K562 (cell line): ENCODE data around the gene GADD45GIP1. TPM values are rescaled to one million over a fixed set of nuclear protein-coding genes. Genes with fewer than 3 reads are reported as not detected.
A peak's percentile ranks its signal among the peaks of the same experiment; 100 is the strongest.

Source experiments
- ARNT ChIP-seq, 2 experiments: fragments of 450-650 bp; IDR thresholded peaks; 2 replicates each; pipeline ENCODE4 v1.6.1; 2016; ENCODE audit warnings: mild to moderate bottlenecking in 1 of 2
- C11orf30 ChIP-seq: fragments of 450-650 bp; IDR thresholded peaks from 2 replicates; pipeline ENCODE4 v1.6.1; 2016; ENCODE audit warnings: low read depth, mild to moderate bottlenecking
- CAMTA2 ChIP-seq: fragments of 250-450 bp; sonication (Bioruptor Pico); conservative IDR thresholded peaks from 2 replicates; pipeline ENCODE4 v1.5.1; 2022
- CHCHD3 ChIP-seq: fragments of 250-450 bp; sonication (Bioruptor Pico); IDR thresholded peaks from 2 replicates; pipeline ENCODE4 v2.1.2; 2022; ENCODE audit warnings: mild to moderate bottlenecking
- CHD2 ChIP-seq: IDR thresholded peaks from 2 replicates; pipeline ENCODE4 v1.6.1; 2011; ENCODE audit warnings: low read depth, low read length
- FOSL1 ChIP-seq: fragments of 200-800 bp; sonication (Bioruptor generic); conservative IDR thresholded peaks from 2 replicates; pipeline ENCODE4 v1.6.1; 2016; ENCODE audit warnings: missing genetic modification characterization, missing compliant biosample characterization
- FOXK1 ChIP-seq: sonication (generic); formaldehyde crosslinking; IDR thresholded peaks from 2 replicates; pipeline ENCODE4 v1.8.0; 2022; ENCODE audit warnings: missing genetic modification reagents, mild to moderate bottlenecking, borderline replicate concordance
- HNRNPL ChIP-seq: fragments of 200-400 bp; formaldehyde crosslinking; IDR thresholded peaks from 2 replicates; pipeline ENCODE4 v1.6.1; 2017; ENCODE audit warnings: low read depth, mild to moderate bottlenecking, low read length
- KHSRP ChIP-seq: fragments of 450-650 bp; IDR thresholded peaks from 2 replicates; pipeline ENCODE4 v1.6.1; 2017
- KLF6 ChIP-seq: fragments of 250-450 bp; sonication (Bioruptor Pico); IDR thresholded peaks from 2 replicates; pipeline ENCODE4 v1.4.0; 2020; ENCODE audit warnings: mild to moderate bottlenecking, moderate library complexity, borderline replicate concordance
- MEIS2 ChIP-seq: fragments of 450-650 bp; IDR thresholded peaks from 2 replicates; pipeline ENCODE4 v1.6.1; 2014; ENCODE audit warnings: mild to moderate bottlenecking; ENCODE audit not compliant: partially characterized antibody
- NFE2L1 ChIP-seq: fragments of 450-650 bp; IDR thresholded peaks from 2 replicates; pipeline ENCODE4 v1.6.1; 2016; ENCODE audit warnings: missing genetic modification characterization, low read depth, mild to moderate bottlenecking, missing compliant biosample characterization, moderate library complexity, borderline replicate concordance
- PRMT5 ChIP-seq: sonication (generic); formaldehyde crosslinking; IDR thresholded peaks from 2 replicates; pipeline ENCODE4 v1.5.0; 2020; ENCODE audit warnings: missing genetic modification reagents
- RB1 ChIP-seq: fragments of 450-650 bp; IDR thresholded peaks from 2 replicates; pipeline ENCODE4 v1.6.1; 2017; ENCODE audit warnings: low read depth, mild to moderate bottlenecking
- SMARCC2 ChIP-seq: fragments of 450-650 bp; IDR thresholded peaks from 2 replicates; pipeline ENCODE4 v1.6.1; 2017; ENCODE audit warnings: antibody characterized with exemption, moderate library complexity, mild to moderate bottlenecking, low read depth
- SRSF7 ChIP-seq: fragments of 200-400 bp; formaldehyde crosslinking; optimal IDR thresholded peaks from 2 replicates; pipeline ENCODE3; 2017; ENCODE audit warnings: mild to moderate bottlenecking, low read depth, low read length
- SUPT5H ChIP-seq: fragments of 450-650 bp; IDR thresholded peaks from 2 replicates; pipeline ENCODE4 v1.6.1; 2016
- YBX1 ChIP-seq: fragments of 450-650 bp; IDR thresholded peaks from 2 replicates; pipeline ENCODE4 v1.7.1; 2016; ENCODE audit warnings: mild to moderate bottlenecking
- ZFPM2 ChIP-seq: fragments of 250-450 bp; sonication (Bioruptor Pico); IDR thresholded peaks from 2 replicates; pipeline ENCODE4 v1.5.1; 2022; ENCODE audit warnings: mild to moderate bottlenecking
- ZNF140 ChIP-seq: fragments of 250-450 bp; sonication (Bioruptor Pico); IDR thresholded peaks from 2 replicates; pipeline ENCODE4 v1.8.0; 2021; ENCODE audit warnings: moderate library complexity, mild to moderate bottlenecking, inconsistent platforms
- ZNF143 ChIP-seq: sonication (generic); formaldehyde crosslinking; IDR thresholded peaks from 2 replicates; pipeline ENCODE4 v1.9.0; 2022; ENCODE audit warnings: mild to moderate bottlenecking, missing genetic modification reagents
- ZNF184 ChIP-seq: sonication (generic); formaldehyde crosslinking; IDR thresholded peaks from 2 replicates; pipeline ENCODE4 v1.5.0; 2020; ENCODE audit warnings: missing genetic modification reagents
- ZNF57 ChIP-seq: fragments of 450-650 bp; formaldehyde crosslinking; IDR thresholded peaks from 2 replicates; pipeline ENCODE4 v1.4.0; 2020; ENCODE audit warnings: mild to moderate bottlenecking, moderate library complexity
- polyA plus RNA-seq, 8 experiments: library from polyadenylated mRNA; depleted of rRNA in 4 of 8; stranded (reverse) in 5 of 8; unstranded in 3 of 8; fragments of >200 nt; fragmentation: Nextera tagmentation in 2 of 8; fragmentation: Illumina TruSeq in 1 of 8; extraction: Ambion mirVana in 2 of 8; extraction: Trizol in 1 of 8; gene quantifications; 2 replicates each; pipeline versions ENCODE4 v1.2.1 to v1.2.3, GENCODE V29; 2011 to 2014; ENCODE audit warnings: inconsistent platforms in 1 of 8, missing spikeins in 1 of 8
- total RNA-seq, 7 experiments: library from RNA; depleted of rRNA in 6 of 7; stranded (reverse); fragments of >200 nt in 6 of 7; fragmentation: Illumina TruSeq in 2 of 7; extraction: Trizol in 2 of 7; gene quantifications; 2 replicates each; pipeline versions ENCODE4 v1.2.1 to v1.2.3, GENCODE V29; 2011 to 2021; ENCODE audit warnings: low replicate concordance in 1 of 7
- TF ChIP-seq, protein P1 (sequence below): fragments of 250-450 bp; sonication (Bioruptor Pico); IDR thresholded peaks from 2 replicates; pipeline ENCODE4 v1.8.0; 2021; ENCODE audit warnings: mild to moderate bottlenecking, moderate library complexity
- TF ChIP-seq, protein P2 (sequence below): fragments of 450-650 bp; formaldehyde crosslinking; IDR thresholded peaks from 2 replicates; pipeline ENCODE4 v1.4.0; 2022; ENCODE audit warnings: mild to moderate bottlenecking, moderate library complexity
- TF ChIP-seq, protein P3 (sequence below): fragments of 450-650 bp; IDR thresholded peaks from 2 replicates; pipeline ENCODE4 v1.6.1; 2017; ENCODE audit warnings: antibody characterized with exemption, mild to moderate bottlenecking

GADD45GIP1 gene
- total and polyA plus RNA-seq, 9 of the 15 experiments (the other 6 are each of a cell fraction or from before 2014, with no cell fraction given), result 5.1 to 161 (median 29.2) TPM

DNA sequence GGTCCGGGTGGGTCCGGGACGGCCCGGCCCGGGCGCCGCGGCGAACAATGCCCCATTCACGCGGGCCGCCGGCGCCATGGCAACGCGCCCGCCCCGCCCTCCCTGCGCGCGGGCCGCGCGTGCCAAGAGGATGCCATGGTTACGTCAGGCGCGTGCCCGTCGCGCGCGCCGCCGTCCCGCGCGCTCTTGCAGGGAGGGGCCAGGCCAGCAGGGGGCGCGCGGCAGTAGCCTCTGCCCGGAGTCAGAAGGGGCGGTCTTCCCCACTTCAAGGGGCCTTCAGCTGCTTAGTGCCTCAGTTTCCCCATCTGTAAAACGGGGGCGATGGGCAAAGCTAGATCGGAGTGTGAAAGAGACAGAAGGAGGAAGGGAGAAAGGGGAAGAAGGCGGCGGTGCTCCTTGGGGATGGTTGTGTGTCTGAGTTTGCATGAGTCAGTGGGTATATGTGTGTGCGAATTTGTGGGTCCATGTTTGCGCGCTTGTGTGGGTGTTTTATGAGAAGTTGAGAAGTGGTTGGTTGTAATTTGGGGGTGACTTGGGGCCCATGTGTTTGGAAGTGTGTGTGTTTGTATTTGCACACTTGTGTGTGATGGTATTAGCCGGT is 26.6 kb upstream of the GADD45GIP1 start (continued):
- no peak for TF ChIP-seq PRMT5 (CRISPR knock-in tag)
- TF ChIP-seq CAMTA2, result no peak
- TF ChIP-seq ZNF140, result no peak
- peak; percentile 77; the same call in 1 of the 2 replicates for TF ChIP-seq HNRNPL
- no peak for TF ChIP-seq YBX1
- peak; percentile 96 for TF ChIP-seq RB1
- no peak for TF ChIP-seq ZNF184 (CRISPR knock-in tag)
- TF ChIP-seq ZFPM2 (CRISPR knock-in tag), result no peak
- no peak for TF ChIP-seq CHCHD3
- TF ChIP-seq SMARCC2, result no peak
- TF ChIP-seq KHSRP, result no peak
- no peak for TF ChIP-seq NFE2L1 (tag)
- no peak for TF ChIP-seq MEIS2
- TF ChIP-seq C11orf30, result no peak
- no peak for TF ChIP-seq SRSF7
- TF ChIP-seq ZNF143 (CRISPR knock-in tag), result no peak
- TF ChIP-seq KLF6 (CRISPR knock-in tag), result no peak
- peak; percentile 51; the same call in 1 of the 2 replicates for TF ChIP-seq FOSL1 (tag)
- TF ChIP-seq, protein P1, sequence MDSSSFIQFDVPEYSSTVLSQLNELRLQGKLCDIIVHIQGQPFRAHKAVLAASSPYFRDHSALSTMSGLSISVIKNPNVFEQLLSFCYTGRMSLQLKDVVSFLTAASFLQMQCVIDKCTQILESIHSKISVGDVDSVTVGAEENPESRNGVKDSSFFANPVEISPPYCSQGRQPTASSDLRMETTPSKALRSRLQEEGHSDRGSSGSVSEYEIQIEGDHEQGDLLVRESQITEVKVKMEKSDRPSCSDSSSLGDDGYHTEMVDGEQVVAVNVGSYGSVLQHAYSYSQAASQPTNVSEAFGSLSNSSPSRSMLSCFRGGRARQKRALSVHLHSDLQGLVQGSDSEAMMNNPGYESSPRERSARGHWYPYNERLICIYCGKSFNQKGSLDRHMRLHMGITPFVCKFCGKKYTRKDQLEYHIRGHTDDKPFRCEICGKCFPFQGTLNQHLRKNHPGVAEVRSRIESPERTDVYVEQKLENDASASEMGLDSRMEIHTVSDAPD, result no peak
- TF ChIP-seq ARNT (IDR thresholded peaks at IDR 0.05), result no peak
- TF ChIP-seq, protein P2, sequence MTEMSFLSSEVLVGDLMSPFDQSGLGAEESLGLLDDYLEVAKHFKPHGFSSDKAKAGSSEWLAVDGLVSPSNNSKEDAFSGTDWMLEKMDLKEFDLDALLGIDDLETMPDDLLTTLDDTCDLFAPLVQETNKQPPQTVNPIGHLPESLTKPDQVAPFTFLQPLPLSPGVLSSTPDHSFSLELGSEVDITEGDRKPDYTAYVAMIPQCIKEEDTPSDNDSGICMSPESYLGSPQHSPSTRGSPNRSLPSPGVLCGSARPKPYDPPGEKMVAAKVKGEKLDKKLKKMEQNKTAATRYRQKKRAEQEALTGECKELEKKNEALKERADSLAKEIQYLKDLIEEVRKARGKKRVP (CRISPR knock-in tag), result no peak
- no peak for TF ChIP-seq ZNF57
- TF ChIP-seq FOXK1 (CRISPR knock-in tag), result no peak
- TF ChIP-seq SUPT5H, result no peak
- TF ChIP-seq, protein P3, sequence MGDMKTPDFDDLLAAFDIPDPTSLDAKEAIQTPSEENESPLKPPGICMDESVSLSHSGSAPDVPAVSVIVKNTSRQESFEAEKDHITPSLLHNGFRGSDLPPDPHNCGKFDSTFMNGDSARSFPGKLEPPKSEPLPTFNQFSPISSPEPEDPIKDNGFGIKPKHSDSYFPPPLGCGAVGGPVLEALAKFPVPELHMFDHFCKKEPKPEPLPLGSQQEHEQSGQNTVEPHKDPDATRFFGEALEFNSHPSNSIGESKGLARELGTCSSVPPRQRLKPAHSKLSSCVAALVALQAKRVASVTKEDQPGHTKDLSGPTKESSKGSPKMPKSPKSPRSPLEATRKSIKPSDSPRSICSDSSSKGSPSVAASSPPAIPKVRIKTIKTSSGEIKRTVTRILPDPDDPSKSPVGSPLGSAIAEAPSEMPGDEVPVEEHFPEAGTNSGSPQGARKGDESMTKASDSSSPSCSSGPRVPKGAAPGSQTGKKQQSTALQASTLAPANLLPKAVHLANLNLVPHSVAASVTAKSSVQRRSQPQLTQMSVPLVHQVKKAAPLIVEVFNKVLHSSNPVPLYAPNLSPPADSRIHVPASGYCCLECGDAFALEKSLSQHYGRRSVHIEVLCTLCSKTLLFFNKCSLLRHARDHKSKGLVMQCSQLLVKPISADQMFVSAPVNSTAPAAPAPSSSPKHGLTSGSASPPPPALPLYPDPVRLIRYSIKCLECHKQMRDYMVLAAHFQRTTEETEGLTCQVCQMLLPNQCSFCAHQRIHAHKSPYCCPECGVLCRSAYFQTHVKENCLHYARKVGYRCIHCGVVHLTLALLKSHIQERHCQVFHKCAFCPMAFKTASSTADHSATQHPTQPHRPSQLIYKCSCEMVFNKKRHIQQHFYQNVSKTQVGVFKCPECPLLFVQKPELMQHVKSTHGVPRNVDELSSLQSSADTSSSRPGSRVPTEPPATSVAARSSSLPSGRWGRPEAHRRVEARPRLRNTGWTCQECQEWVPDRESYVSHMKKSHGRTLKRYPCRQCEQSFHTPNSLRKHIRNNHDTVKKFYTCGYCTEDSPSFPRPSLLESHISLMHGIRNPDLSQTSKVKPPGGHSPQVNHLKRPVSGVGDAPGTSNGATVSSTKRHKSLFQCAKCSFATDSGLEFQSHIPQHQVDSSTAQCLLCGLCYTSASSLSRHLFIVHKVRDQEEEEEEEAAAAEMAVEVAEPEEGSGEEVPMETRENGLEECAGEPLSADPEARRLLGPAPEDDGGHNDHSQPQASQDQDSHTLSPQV, result no peak; the same call in 1 of the 2 replicates
- no peak for TF ChIP-seq CHD2
